ENCODE results near the gene NME4. TPM values are rescaled to one million over a fixed set of nuclear protein-coding genes. Genes with fewer than 3 reads are reported as not detected.

NME4 gene
- total RNA-seq, 1 experiment from 2014 or later = 92.0 TPM

- DNase-seq (ENCODE audit: low read depth) = no peak
These were observed 33.1 kb upstream of the NME4 start for GRCh38 chr16:363766-364490.

GRCh38 chr16:364595-365491 is 32.2 kb upstream of the NME4 start:
- DNase-seq (ENCODE audit: low read depth) = peak; percentile 38

- no peak for DNase-seq (ENCODE audit: low read depth)
These were observed 30.5 kb upstream of the NME4 start for GRCh38 chr16:366476-366875.

GRCh38 chr16:367333-367903 is 29.6 kb upstream of the NME4 start:
- DNase-seq (ENCODE audit: low read depth) = no peak

- DNase-seq (ENCODE audit: low read depth) = no peak
These were observed 28.4 kb upstream of the NME4 start for GRCh38 chr16:368388-369158.

- no peak for DNase-seq (ENCODE audit: low read depth)
These were observed 27.6 kb upstream of the NME4 start for GRCh38 chr16:369275-369865.

GRCh38 chr16:369866-370436 is 27.0 kb upstream of the NME4 start:
- DNase-seq (ENCODE audit: low read depth) = no peak

- DNase-seq (ENCODE audit: low read depth) = peak; percentile 89
These were observed 26.6 kb upstream of the NME4 start, which contains the start of gene MRPL28 for GRCh38 chr16:370443-370842. TSS of gene MRPL28 (minus strand) at chr16:370538. CDS start at chr16:370218, 320 bp downstream.

GRCh38 chr16:370979-371514 is 26.0 kb upstream of the NME4 start:
- DNase-seq (ENCODE audit: low read depth) = no peak

- DNase-seq (ENCODE audit: low read depth) = no peak
These were observed 25.3 kb upstream of the NME4 start for GRCh38 chr16:371515-372301.

GRCh38 chr16:372302-372983 is 24.6 kb upstream of the NME4 start:
- DNase-seq (ENCODE audit: low read depth) = no peak

- no peak for DNase-seq (ENCODE audit: low read depth)
These were observed 23.9 kb upstream of the NME4 start for GRCh38 chr16:373020-373598.

GRCh38 chr16:373848-374615 is 23.0 kb upstream of the NME4 start:
- no peak for DNase-seq (ENCODE audit: low read depth)

- no peak for DNase-seq (ENCODE audit: low read depth)
These were observed 22.4 kb upstream of the NME4 start for GRCh38 chr16:374616-374926.

- no peak for DNase-seq (ENCODE audit: low read depth)
These were observed 21.8 kb upstream of the NME4 start for GRCh38 chr16:375212-375611.

GRCh38 chr16:375927-376816 is 20.8 kb upstream of the NME4 start:
- no peak for DNase-seq (ENCODE audit: low read depth)

GRCh38 chr16:376817-377418 is 20.1 kb upstream of the NME4 start:
- DNase-seq (ENCODE audit: low read depth) = no peak
